Non-pigmented ciliary epithelial cell (primary cell): ENCODE data around the gene CFHR1.
"Not testable (repeated sequence)": the region's sequence is repeated elsewhere in the genome, so short reads cannot be mapped to it uniquely, and the experiment has no call there.

Experiments used
- DNase-seq: peaks from one replicate; pipeline ENCODE4 v3.0.0-alpha.2; 2010; ENCODE audit warnings: low read depth

Gene CFHR1

DNA sequence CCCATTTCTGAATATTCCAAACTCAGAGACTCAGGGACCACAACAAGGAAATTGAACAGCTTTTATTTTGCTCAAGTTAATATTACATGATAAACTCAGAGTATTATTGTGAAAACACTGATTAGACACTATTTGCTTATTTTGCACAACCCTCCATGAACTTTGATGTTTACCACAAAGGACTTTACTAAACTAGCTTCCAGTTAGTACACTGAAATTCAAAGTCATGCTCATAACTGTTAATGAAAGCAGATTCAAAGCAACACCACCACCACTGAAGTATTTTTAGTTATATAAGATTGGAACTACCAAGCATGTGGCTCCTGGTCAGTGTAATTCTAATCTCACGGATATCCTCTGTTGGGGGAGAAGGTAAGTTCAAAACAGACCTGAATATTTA, at the start of gene CFHR1:
CFHR1 (plus strand) TSS at position 201 of the 400 bp plus-strand sequence; CDS start at position 315, 114 bp downstream.
- not testable (repeated sequence) for DNase-seq

DNA sequence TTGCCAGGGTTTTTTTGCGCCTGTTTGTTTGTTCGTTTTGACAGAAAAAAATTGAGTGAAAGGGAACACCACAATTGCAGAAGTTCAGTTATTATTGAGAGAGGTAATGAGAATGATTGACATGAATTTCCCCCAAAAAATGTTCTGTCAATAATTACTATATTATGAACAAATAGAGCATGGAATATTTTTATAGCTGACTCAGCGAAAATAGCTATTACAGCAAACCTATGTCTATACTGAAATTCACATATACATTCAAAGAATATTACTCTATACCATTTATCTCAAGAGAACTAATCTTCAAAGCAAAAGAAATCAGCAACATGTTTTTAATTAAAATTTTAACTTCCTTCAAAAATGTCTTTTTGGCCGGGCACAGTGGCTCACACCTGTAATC, 49.7 kb upstream of the CFHR1 start:
- not testable (repeated sequence) for DNase-seq

DNA sequence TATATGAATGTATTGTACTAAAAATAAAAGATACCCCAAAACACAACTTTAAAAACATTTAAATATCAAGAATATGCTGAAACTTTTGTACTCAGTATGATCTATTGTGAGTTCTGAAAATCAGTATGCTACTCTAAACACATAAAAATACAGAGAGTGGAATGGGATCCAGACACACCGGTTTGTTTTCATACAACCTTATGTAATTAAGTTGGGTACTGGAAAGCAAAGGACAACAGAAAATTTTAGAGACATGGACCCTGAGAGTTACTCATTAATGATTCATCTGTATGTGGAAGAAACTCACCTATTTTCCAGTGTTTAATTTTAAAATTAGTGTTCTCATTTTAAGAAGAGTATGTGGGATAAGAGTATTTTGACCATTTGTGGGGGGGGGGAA, 45.8 kb upstream of the CFHR1 start:
- DNase-seq: no peak

DNA sequence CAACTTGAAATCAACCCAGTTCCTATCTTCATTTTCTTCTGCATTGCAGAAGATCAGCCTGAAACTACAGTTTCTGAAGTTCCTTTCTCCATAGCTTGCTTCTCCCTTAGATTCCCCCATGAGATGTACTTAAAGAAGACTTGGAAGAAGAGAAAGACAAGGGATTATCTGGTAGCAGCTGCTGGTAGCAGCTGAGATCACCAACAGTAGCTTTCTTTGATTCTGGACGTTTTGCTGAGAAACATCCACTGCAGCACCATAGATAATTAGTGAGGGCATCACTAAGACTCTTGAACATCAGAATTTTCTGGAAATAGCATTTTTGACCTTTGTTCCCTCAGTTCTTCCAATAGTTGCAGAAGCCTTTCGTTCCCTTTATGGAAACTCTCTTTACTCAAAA, 45.4 kb upstream of the CFHR1 start:
- DNase-seq: no peak

DNA sequence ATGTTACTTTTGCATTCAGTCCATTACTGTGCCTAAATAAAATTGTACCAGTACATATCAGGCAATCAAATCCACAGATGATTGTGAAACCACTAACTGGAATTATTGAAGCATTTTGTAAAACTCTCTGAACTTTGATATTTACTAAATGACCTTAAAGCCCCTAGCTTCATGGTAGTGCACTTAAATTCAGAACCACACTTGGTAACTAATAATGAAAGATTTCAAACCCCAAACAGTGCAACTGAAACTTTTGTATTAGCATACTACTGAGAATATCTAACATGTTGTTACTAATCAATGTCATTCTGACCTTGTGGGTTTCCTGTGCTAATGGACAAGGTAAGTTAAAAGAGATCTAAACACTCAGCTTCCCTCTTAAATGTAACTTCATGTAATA, 44.9 kb upstream of the CFHR1 start, which contains the start of gene CFHR3:
CFHR3 (plus strand) TSS at position 238 of the 400 bp plus-strand sequence; CDS start at position 285, 47 bp downstream.
- DNase-seq: no peak

DNA sequence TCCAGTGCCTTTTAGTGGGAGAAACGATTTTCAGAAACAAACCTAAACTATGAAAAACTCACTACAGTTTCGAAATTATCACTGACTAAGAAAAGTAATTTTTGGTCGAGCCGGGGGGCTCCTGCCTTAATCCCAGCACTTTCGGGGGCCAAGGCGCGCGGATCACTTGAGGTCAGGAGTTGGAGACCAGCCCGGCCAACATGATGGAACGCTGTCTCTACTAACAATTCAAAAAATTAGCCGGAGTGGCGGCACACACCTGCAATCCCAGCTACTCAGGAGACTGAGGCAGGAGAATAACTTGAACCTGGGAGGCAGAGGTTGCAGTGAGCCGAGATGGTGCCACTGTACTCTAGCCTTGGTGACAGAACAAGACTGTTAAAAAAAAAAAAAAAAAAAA, 41.9 kb upstream of the CFHR1 start:
- DNase-seq: no peak

DNA sequence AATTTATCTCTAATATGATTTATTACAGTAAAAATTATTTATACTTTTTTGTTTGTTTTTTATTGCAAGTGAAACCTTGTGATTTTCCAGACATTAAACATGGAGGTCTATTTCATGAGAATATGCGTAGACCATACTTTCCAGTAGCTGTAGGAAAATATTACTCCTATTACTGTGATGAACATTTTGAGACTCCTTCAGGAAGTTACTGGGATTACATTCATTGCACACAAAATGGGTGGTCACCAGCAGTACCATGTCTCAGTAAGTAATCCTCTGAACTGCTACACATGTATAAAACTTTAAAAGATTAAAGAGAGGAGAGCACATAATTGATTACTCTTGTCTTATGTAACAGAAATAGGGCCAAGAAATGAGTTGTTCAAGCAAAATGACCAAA, 40.4 kb upstream of the CFHR1 start:
- no peak for DNase-seq

DNA sequence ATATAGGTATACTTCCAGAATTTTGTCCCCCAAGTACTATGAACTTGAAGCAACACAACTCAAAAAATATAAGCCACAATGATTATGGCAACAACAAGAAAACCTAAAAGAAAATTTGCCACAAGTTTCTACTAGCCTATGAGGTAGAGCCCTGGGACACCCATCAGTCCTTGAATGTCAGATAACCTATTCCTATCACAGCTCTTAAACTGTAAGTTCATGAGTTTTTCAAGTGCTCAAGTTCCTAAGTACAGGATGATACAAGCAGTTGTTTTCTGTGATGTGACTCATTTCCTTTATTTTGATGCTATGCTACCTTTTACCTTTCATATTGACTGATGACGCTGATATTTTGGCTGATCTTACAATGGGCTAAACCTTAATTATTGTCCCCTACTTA, 28.3 kb upstream of the CFHR1 start:
- DNase-seq: not testable (repeated sequence)

DNA sequence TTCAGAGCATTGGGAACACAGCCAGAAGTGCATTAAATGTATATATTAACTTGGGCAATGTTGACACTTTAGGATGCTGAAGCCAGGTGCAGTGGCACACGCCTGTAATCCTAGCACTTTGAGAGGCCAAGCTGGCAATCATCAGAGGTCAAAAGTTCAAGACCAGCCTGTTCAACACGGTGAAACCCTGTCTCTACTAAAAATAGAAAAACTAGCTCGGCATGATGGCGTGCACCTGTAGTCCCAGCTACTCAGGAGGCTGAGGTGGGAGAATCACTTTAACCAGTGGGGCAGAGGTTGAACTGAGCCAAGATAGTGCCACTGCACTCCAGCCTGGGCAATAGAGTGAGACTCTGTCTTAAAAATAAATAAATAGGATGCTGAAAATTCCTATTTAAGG, 25.4 kb upstream of the CFHR1 start:
- not testable (repeated sequence) for DNase-seq

DNA sequence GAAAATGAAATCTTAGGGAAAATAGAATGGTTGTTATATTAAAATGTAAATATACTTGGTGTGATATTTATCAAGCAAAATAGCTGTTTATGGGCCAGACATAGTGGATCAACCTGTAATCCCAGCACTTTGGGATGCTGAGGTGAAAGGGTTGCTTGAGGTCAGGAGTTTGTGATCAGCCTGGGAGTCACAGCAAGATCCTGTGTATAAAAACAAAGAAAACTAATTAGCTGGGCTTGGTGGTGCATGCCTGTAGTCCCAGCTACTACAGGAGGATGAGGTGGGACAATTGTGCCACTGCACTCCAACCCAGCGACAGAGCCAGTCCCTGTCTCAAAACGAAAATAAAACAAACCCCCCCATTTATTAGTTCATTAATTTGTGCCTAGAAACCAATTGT, 21.6 kb upstream of the CFHR1 start:
- DNase-seq: no peak

DNA sequence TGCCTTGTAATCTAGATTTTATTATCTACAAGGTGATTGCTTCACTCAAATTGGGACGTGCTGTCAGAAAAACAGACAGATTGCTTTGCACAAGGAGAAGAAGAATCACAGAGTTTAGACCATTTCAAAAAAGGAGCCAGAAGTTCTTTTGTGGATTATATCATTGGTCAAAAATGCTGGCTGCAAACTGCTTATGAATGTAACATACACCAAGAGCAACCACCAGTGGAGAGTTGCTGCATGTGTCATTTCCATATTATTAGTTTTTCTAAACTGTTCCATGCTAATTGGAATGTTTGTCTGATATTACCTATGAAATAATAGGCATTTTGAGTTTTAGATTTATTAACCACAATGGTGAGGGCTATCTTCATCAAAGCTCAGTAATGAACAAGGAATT, 17.6 kb upstream of the CFHR1 start:
- not testable (repeated sequence) for DNase-seq

DNA sequence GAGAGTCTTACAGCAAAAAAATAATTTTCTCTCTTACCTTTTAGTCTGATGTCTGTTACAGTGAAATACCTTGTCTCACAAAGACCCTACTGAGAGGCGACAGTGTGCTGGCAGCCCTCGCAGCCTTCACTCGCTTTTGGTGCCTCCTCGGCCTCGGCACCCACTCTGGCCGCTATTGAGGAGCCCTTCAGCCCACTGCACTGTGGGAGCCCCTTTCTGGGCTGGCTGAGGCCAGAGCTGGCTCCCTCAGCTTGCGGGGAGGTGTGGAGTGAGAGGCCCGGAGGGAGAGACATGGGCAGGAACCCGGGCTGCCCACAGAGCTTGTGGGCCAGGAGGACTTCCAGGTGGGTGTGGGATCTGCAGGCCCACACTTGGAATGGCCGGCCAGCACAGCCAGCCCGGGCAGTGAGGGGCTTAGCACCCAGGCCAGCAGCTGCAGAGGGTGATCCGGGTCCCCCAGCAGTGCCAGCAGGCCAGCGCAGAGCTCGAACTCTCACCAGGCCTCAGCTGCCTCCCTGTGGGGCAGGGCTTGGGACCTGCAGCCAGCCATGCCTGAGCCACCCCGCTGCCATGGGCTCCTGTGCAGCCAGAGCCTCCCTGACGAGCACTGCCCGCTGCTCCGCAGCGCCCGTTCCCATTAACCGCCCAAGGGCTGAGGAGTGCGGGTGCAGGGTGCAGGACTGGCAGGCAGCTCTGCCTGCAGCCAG, 10.8 kb upstream of the CFHR1 start:
- no peak for DNase-seq

DNA sequence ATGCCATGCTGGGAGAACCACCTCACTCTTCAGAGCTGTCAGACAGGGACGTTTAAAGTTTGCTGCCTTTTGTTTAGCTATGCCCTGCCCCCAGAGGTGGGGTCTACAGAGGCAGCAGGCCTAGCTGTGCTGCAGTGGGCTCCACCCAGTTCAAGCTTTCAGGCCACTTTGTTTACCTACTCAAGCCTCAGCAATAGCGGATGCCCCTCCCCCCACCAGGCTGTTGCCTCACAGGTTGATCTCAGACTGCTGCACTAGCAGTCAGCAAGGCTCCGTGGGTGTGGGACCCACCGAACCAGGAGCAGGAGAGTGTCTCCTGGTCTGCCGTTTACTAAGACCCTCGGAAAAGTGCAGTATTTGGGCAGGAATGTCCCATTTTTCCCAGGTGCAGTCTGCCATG, 2.1 kb upstream of the CFHR1 start:
- not testable (repeated sequence) for DNase-seq

DNA sequence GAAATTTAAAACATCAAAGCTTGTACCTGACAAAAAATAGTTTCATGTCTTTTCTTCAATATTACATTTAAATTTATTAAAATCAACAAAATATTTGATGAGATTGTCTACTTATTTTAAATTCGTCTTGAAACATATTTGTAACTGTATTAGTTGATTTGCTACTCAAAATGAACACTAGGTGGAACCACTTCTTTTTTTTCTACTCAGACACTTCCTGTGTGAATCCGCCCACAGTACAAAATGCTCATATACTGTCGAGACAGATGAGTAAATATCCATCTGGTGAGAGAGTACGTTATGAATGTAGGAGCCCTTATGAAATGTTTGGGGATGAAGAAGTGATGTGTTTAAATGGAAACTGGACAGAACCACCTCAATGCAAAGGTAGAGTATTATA, 8.3 kb downstream of the CFHR1 start:
- peak; percentile 35 for DNase-seq

DNA sequence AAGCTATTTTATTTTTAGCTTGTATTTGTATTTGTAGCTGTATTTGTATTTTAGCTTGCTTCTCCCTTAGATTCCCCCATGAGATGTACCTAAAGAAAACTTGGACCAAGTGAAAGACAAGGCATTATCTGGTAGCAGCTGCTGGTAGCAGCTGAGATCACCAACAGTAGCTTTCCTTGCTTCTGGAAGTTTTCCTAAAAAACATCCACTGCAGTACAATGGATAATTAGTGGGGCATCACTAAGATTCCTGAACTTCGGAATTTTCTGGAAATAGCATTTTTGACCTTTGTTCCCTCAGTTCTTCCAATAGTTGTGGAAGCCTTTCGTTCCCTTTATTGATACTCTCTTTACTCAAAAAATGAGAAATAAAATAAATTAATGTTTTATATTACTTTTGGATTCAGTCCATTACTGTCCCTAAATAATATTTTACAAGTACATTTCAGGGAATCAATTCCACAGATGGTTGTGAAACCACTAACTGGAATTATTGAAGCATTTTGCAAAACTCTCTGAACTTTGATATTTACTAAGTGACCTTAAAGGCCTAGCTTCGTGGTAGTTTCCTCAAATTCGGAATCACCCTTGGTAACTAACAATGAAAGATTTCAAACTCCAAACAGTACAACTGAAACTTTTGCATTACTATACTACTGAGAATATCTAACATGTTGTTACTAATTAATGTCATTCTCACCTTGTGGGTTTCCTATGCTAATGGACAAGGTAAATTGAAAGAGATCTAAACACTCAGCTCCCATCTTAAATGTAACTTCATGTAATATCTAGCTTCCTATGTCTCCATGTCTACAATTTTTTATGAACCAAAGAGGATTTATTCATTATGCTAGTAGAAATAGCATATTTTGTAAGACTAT, 30.3 kb downstream of the CFHR1 start:
- DNase-seq: not testable (repeated sequence)

DNA sequence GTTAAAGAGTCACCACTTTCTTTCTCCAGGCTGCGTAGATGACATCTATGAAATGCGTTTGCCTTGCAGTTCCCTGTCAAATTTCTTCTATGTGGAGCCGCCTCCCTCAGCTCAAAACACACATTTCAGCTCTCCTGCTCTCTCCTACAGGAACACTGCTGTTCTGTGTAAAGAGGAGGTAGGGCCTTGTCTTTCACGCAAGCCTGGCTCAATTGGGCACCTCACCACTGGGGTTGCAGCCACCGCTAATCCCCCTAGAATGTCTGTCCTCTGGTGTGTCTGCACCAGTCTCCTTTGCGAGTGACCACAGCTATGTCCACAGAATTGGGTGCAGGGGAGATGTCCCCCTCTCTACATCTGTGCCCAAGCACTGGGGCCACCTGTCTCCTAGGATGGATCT, 36.5 kb downstream of the CFHR1 start:
- no peak for DNase-seq

DNA sequence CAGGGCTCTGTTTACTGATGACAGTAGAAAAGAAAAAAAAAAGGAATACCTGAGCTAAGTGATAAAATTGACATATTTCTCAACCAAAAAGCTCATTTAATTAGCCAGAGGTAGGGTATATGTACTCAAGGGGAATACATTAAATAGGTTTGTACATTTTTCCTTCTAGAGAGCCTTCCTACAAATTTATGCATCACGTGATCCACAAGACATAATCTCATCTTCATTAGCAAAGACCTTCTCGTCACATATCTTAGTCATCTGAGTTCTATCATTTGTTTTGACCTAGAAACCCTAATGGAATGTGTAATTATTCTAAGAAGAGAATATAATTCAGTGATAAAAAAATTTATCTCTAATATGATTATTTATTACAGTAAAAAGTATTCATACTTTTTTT, 37.7 kb downstream of the CFHR1 start:
- DNase-seq: no peak

DNA sequence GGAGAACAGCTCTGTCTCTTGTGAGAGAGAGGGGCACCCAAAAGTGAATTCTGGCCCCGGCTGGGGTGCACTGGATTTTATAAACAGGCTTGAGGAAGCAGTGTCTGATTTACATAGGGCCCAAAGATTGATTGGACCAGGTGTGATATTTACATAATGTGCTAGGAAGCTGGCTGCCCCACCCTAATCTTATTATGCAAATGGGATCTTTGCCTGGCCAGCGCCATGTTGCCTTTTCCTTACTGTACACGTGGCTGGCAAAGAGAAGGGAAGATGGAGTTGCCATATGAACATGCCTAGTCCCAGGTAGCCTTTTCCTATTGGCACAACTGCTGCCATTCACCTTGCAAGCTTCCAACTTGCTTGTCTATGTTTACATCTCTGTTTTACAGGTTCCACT, 39.3 kb downstream of the CFHR1 start:
- no peak for DNase-seq

DNA sequence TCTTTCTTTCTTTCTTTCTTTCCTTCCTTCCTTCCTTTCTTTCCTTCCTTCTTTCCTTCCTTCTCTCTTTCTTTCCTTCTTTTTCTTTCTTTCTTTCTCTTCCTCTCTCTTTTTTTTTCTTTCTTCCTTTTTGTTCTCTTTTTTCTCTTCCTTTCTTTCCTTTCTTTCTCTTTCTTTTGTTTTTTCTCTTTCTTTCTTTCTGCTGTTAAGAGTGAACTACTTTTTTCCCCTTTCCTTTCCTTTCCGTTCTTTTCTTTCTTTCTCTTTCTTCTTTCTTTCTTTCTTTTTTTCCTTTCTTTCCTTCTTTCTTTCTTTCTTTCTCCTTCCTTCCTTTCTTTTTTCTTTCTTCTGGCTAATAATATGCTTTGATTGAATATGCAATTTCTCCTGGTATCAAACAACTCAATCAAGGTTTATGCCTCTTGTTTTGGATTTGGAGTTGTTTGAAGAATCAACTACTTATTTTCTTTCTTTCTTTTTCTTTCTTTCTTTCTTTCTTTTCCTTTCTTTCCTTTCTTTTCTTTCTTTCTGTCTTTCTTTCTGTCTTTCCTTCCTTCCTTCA, 40.9 kb downstream of the CFHR1 start:
- DNase-seq: no peak

DNA sequence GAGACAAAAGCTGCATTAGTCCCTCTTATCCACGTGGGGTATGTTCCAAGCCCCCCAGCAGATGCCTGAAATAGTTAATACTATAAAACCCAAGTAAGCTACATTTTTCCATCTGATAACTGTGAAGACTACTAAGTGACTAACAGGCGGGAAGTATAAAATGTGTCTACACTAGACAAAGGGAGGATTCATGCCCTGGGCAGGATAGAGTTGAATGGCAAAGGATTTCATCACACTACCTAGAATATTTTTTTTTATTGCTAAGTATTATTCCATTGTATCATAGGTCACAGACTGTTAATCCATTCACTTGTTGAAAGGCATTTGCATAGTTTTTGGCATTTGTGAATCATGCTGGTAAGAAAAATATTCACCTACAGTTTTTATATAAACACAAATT, 41.9 kb downstream of the CFHR1 start:
- no peak for DNase-seq

DNA sequence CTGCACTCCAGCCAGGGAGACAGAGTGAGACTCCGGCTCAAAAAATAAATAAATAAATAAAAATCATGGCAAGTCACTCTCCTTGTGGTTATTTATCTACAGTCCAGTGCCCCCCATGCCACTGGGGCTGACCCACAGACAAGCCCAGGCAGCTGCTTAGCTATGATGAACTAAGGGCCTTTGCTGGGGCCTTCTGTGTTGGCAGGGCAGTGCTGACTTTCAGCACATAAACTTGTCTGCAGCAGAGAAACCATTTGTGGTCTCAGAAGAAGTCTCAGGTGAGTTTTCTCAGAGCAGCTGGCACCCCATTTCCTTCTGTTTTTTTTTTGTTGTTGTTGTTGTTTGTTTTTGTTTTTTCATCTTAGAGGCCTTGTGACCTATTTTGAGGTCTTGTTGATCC, 47.4 kb downstream of the CFHR1 start:
- no peak for DNase-seq

DNA sequence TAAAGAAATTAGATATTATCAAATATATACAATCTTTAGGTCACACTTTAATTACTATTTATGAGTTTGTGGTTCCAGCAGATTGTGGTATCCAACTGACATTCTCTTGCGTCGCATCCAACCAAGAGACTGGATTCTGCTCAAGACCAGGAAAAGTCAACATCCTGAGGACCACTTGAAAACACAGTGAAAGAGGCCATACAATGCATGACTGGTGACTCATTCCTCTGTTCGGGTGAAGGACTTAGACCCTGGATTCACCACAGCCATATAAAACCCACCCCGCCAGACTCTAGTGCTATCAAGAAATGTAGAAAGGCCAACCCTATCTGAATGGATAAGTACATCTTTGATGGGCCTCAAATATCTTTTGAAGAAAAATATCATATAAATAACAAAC, 53.9 kb downstream of the CFHR1 start:
- no peak for DNase-seq

DNA sequence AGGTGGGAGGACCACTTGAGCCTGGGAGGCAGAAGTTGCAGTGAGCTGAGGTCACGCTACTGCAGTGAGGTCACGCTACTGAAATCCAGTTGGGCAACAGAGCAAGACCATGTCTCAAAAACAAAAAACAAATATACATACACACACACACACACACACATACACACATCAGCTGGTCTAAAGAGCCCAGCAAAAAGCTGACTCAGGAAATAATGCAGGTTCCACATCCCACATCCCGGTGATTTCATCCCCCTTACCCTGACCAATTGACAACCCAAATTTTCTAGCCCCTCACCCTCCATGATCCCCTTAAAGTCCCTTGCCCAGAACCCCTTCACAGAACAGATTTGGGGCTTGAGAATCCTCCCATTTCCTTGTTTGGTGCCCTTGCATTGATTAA, 56.4 kb downstream of the CFHR1 start:
- no peak for DNase-seq
